KOPT-K1 (cell line): ENCODE results near the gene NIPSNAP3A.
"Not testable (repeated sequence)": the region's sequence is repeated elsewhere in the genome, so short reads cannot be mapped to it uniquely, and the experiment has no call there.

Source experiments
- H3K27ac ChIP-seq: fragments of 200-600 bp; sonication (generic); 2 replicates; pipeline ENCODE4 v1.5.1; 2016; ENCODE audit warnings: antibody characterized with exemption, mild to moderate bottlenecking, low read depth, low read length; ENCODE audit not compliant: poor library complexity, severe bottlenecking
- H3K36me3 ChIP-seq: fragments of 200-600 bp; sonication (generic); 2 replicates; pipeline ENCODE4 v1.5.1; 2017; ENCODE audit warnings: antibody characterized with exemption, mild to moderate bottlenecking, low read length, moderate library complexity; ENCODE audit not compliant: insufficient read depth
- H3K9me3 ChIP-seq: fragments of 200-600 bp; sonication (generic); 2 replicates; pipeline ENCODE4 v1.5.1; 2017; ENCODE audit warnings: antibody characterized with exemption, low read length, mild to moderate bottlenecking; ENCODE audit not compliant: insufficient read depth, poor library complexity, severe bottlenecking

NIPSNAP3A gene

DNA sequence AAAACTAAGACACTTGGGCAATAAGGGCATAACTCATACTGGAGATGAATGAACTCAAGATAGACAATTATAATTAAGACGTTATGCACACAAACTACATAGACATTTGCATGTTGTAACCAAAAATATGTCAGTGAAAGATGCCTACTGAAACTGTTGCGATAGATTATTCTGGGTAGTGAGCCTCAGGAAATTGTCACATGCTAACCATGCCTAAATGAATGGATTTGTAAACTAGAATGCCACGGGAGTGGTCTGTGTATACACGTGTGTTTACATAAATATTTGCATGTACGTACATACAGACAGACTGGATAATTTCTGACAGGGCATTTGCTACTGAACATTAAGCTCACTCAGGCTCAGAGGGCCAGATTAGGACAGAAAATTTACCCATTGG is 17.7 kb downstream of the NIPSNAP3A start:
- Histone ChIP-seq H3K36me3 (no peaks in the 10 kb centered on the region; the same call in 1 of the 2 replicates), H3K27ac (no peak overlapping the region), H3K9me3 (no peaks in the 10 kb centered on the region)

- Histone ChIP-seq H3K9me3 (no peaks in the 10 kb centered on the region), H3K27ac (no peak overlapping the region), H3K36me3 (no peaks in the 10 kb centered on the region)
Measured at GRCh38 chr9:104766025-104766424, 18.5 kb downstream of the NIPSNAP3A start.

- no peak overlapping the region for H3K27ac ChIP-seq
- H3K9me3 ChIP-seq: no peaks in the 10 kb centered on the region
- no peaks in the 10 kb centered on the region for H3K36me3 ChIP-seq
Measured at GRCh38 chr9:104767507-104767906, 20.0 kb downstream of the NIPSNAP3A start.

- H3K27ac ChIP-seq, H3K9me3 ChIP-seq, H3K36me3 ChIP-seq: not testable (repeated sequence)
Measured at GRCh38 chr9:104769029-104769428, 21.5 kb downstream of the NIPSNAP3A start.

DNA sequence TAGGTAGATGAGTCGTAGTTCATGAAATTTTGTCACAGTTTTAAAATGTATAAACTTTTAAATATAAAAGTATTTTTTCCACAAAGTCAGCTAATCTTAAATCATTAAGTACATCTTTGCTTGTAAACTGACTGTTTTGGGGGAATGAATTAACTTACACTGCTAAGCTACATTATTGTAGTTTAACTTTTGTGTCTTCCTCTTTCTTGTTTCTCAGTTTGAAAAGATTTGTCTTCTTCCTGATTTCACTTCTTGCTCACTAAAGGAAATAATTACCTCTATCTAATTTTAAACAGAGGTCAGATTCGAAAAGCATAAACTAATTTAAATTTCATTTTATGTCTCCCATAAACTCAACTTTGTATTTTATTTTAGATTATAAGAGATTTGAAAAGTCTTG is 22.2 kb downstream of the NIPSNAP3A start:
- Histone ChIP-seq H3K9me3 (no peaks in the 10 kb centered on the region), H3K27ac (no peak overlapping the region), H3K36me3 (no peaks in the 10 kb centered on the region)

DNA sequence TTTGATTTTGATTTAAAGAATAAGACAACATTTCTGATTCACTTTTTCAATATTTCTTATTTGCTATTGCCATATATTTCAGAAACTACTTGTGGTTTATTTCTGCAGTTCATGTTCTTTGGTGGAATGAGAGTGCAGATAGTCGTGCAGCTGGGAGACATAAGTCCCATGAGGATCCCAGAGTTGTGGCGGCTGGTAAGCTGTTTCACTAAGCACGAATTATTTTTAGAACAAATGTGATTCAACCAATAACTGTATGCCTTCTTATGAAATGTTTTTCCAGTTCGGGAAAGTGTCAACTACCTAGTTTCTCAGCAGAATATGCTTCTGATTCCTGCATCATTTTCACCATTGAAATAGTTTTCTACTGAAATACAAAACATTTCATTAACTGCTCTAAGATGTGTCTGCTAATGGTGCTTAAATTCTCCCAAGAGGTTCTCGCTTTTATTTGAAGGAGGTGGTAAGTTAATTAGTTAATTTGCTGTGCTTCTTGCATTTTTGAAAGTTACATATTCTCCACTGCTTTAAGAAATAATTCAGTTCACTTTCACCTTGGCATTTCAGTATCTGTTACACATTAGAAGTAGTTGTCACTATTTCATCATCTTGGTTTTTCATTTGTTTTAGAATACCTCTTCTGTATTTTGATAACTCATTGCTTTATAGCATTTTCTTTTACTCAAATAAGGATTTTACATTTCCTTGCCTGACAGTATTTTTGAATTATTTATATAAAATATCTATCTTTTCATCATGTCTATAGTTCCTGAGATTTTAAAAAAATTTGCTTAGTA is 25.4 kb downstream of the NIPSNAP3A start:
- Histone ChIP-seq H3K36me3 (no peaks in the 10 kb centered on the region), H3K9me3 (no peaks in the 10 kb centered on the region), H3K27ac (no peak overlapping the region)

- Histone ChIP-seq H3K36me3 (no peaks in the 10 kb centered on the region), H3K27ac (no peak overlapping the region), H3K9me3 (no peaks in the 10 kb centered on the region)
Measured at GRCh38 chr9:104774132-104774531, 26.6 kb downstream of the NIPSNAP3A start.

DNA sequence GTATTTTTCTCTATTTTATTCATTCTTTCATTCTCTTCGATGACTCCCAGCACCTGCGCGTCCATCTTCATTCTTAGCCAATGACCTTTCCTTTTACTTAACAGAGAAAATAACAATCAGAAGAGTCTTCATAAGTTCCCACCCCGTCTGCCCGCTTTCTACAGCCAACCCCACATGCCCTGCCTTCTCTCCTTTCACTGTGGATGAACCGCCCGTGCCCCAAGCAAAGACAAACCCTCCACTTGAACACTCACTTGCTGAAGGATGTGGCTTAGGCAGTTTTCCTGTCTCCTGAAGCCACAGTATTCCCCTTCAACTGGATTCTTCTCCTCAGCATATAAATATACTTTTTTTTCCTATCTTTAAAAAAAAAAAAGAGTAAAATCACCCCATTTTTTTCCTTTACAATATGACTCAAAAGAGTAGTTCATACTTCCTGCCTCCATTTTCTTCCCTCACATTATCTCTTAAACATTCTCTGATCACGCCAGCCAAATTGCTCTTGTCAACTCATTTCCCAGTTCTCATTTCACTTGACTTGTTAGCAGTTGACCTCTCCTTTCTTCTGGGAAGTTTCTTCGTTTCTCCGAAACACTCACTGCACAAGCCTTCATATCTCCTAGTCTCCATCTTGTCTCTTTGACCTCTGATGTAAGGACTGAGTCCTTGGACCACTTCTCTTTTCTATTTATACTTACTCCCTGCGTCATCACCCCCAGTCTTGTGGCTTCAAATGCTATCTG is 27.5 kb downstream of the NIPSNAP3A start:
- no peaks in the 10 kb centered on the region for H3K9me3 ChIP-seq
- no peak overlapping the region for H3K27ac ChIP-seq

GRCh38 chr9:104775574-104775936 is 28.1 kb downstream of the NIPSNAP3A start:
- Histone ChIP-seq H3K27ac (no peak overlapping the region), H3K9me3 (no peaks in the 10 kb centered on the region), H3K36me3 (no peaks in the 10 kb centered on the region)

More for the DNA sequence above, 27.5 kb downstream of the NIPSNAP3A start:
- no peaks in the 10 kb centered on the region for H3K36me3 ChIP-seq

GRCh38 chr9:104775976-104776375 is 28.5 kb downstream of the NIPSNAP3A start:
- no peak overlapping the region for H3K27ac ChIP-seq
- H3K9me3 ChIP-seq: no peaks in the 10 kb centered on the region
- H3K36me3 ChIP-seq: no peaks in the 10 kb centered on the region

DNA sequence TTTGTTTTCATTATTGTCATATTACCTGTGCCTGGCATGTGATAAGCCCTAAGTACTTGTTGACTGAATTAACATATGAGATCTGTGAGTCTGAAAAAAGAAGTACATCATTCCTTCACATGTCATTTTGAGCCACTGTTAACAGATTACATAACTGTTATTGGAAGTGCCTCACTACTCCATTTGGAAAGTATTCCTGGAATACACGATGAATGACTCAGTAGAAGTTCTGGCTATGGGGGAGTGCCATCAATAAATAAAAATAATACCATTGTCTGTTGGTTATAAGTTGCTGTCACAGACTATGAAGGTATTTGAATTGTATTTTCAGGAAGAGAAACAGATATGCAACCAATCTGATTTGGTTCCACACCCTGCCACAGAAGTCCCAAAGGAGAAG is 29.3 kb downstream of the NIPSNAP3A start:
- Histone ChIP-seq H3K36me3 (no peaks in the 10 kb centered on the region), H3K27ac (no peak overlapping the region), H3K9me3 (no peaks in the 10 kb centered on the region)

DNA sequence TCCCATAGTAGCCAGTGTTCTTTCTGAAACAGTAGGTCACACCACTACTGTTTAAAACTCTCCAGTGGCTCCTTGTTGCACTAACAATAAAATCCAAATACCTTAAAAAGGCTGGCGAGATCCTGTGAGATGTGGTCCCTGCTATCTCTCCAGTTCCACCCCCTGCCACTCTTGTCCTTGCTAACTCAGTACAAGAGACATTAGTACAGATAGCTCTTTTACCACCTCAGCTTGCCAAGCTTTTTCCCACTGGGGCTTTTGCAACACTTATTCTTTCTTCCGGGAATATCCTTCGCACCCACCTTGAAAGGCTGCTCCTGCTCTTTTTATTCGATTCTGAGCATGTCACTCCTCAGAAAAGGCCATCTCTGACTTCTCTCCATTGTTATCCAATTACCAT is 31.3 kb downstream of the NIPSNAP3A start:
- Histone ChIP-seq H3K9me3 (no peaks in the 10 kb centered on the region), H3K27ac (no peak overlapping the region), H3K36me3 (no peaks in the 10 kb centered on the region)

GRCh38 chr9:104779334-104779733 is 31.9 kb downstream of the NIPSNAP3A start:
- H3K36me3 ChIP-seq: no peaks in the 10 kb centered on the region
- no peak overlapping the region for H3K27ac ChIP-seq
- H3K9me3 ChIP-seq: no peaks in the 10 kb centered on the region

DNA sequence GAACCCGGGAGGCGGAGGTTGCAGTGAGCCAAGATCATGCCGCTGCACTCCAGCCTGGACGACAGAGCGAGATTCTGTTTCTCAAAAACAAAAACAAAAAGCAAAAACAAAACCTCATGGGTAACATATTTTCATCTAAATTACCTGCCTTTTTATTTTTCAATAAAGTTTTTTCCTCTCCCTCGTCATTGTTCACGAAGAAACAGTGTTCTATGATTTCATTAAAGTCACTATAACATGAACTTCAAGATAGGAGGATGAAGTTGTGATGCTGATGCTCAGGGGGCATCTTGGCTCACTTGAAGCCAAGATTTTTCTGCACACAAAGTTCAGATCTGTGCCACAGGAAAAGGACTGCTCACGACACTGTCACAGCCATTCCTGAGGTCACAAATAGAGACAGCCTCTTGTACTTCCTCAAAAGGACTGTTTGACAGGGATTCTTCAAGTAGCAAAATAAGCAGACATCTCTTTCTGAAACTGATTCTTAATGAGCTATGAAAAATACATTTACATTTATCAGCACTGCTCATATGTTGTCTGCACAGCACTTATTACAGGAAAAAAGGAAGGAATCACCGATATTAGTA is 32.6 kb downstream of the NIPSNAP3A start:
- Histone ChIP-seq H3K36me3 (no peaks in the 10 kb centered on the region), H3K27ac (no peak overlapping the region), H3K9me3 (no peaks in the 10 kb centered on the region)

- Histone ChIP-seq H3K36me3 (no peaks in the 10 kb centered on the region), H3K27ac (no peak overlapping the region), H3K9me3 (no peaks in the 10 kb centered on the region)
Measured at GRCh38 chr9:104780796-104781395, 33.4 kb downstream of the NIPSNAP3A start.
